ENCODE results near the gene C5orf15.

DNA sequence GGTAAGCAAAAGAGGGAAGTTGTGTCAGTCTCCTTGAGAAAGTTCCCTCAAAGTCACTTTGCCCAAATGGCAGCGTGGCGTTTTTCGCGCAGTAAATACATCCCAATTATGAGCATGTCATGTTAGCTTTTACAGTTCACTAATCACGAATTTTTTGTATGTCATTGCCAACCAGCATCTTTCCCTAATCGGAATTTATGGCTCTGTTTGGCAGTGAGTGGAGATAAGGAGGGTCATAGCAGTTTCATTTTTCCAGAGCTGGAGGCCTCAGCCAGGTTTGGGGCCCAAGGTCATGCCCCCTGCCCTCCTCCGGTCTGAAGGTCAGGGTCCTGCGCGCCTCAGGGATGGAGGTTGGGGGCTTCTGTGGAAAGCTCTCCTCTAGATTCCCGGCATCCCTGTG, 50.1 kb downstream of the C5orf15 start:
- TF ChIP-seq, protein P1, sequence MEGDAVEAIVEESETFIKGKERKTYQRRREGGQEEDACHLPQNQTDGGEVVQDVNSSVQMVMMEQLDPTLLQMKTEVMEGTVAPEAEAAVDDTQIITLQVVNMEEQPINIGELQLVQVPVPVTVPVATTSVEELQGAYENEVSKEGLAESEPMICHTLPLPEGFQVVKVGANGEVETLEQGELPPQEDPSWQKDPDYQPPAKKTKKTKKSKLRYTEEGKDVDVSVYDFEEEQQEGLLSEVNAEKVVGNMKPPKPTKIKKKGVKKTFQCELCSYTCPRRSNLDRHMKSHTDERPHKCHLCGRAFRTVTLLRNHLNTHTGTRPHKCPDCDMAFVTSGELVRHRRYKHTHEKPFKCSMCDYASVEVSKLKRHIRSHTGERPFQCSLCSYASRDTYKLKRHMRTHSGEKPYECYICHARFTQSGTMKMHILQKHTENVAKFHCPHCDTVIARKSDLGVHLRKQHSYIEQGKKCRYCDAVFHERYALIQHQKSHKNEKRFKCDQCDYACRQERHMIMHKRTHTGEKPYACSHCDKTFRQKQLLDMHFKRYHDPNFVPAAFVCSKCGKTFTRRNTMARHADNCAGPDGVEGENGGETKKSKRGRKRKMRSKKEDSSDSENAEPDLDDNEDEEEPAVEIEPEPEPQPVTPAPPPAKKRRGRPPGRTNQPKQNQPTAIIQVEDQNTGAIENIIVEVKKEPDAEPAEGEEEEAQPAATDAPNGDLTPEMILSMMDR (IDR thresholded peaks at IDR 0.05; ENCODE audit: borderline replicate concordance, extremely low read depth, low read length, poor library complexity, severe bottlenecking) = no peak
- no peak for TF ChIP-seq EZH2 (IDR thresholded peaks at IDR 0.05; ENCODE audit: borderline replicate concordance, low read depth, low read length, severe bottlenecking)
